ENCODE data around the gene CX3CL1. TPM values are rescaled to one million over a fixed set of nuclear protein-coding genes. Genes with fewer than 3 reads are reported as not detected.
"Not testable (repeated sequence)": the region's sequence is repeated elsewhere in the genome, so short reads cannot be mapped to it uniquely, and the experiment has no call there.

Gene CX3CL1
- total and polyA plus RNA-seq, 4 donors, result 17.5 to 62.5 (median 46.5) TPM

GRCh38 chr16:57390636-57391295 lies 18.5 kb downstream of the CX3CL1 start:
- Histone ChIP-seq H3K9me3 (ENCODE audit: control insufficient read depth, low read length) (no peaks in the 10 kb centered on the region), H3K27me3 (ENCODE audit: control insufficient read depth in 1 of 2, insufficient read depth in 2 of 2, low read length in 1 of 2) (no peaks in the 10 kb centered on the region), H3K4me1 (ENCODE audit: control insufficient read depth in 1 of 2, insufficient read depth in 2 of 2, low read length in 2 of 2) (peaks cover 0 to 2% of the 10 kb centered on the region in 2 donors), H3K27ac (ENCODE audit: low read depth in 1 of 2, low read length in 2 of 2) (no peak overlapping the region), H3K4me3 (ENCODE audit: low read length in 2 of 2) (no peak overlapping the region), H3K36me3 (ENCODE audit: control insufficient read depth in 1 of 2, insufficient read depth in 2 of 2, low read length in 1 of 2) (no peaks in the 10 kb centered on the region)
- WGBS, 2 donors, result 72 to 77% methylated on average over 5 of the region's 5 CpGs
- DNase-seq, result no peak
- no peak for ATAC-seq (ENCODE audit: low FRiP score)
- intact Hi-C loops (cut with DNase I), result no loop called here

GRCh38 chr16:57391300-57391699 lies 19.0 kb downstream of the CX3CL1 start:
- Histone ChIP-seq H3K27ac (ENCODE audit: low read depth in 1 of 2, low read length in 2 of 2) (no peak overlapping the region), H3K27me3 (ENCODE audit: control insufficient read depth in 1 of 2, insufficient read depth in 2 of 2, low read length in 1 of 2) (no peaks in the 10 kb centered on the region), H3K4me3 (ENCODE audit: low read length in 2 of 2) (no peak overlapping the region), H3K4me1 (ENCODE audit: control insufficient read depth in 1 of 2, insufficient read depth in 2 of 2, low read length in 2 of 2) (peaks cover 0 to 2% of the 10 kb centered on the region in 2 donors), H3K36me3 (ENCODE audit: control insufficient read depth in 1 of 2, insufficient read depth in 2 of 2, low read length in 1 of 2) (no peaks in the 10 kb centered on the region), H3K9me3 (ENCODE audit: control insufficient read depth, low read length) (no peaks in the 10 kb centered on the region)
- intact Hi-C loops (cut with DNase I), result no loop called here
- DNase-seq (peak in 1 of 2 donors; percentile 12), ATAC-seq (ENCODE audit: low FRiP score) (no peak)
- 78 to 84% methylated on average over 4 of the region's 4 CpGs for WGBS, 2 donors

- Histone ChIP-seq H3K9me3 (ENCODE audit: control insufficient read depth, low read length) (no peaks in the 10 kb centered on the region), H3K4me3 (ENCODE audit: low read length in 2 of 2) (no peak overlapping the region), H3K27ac (ENCODE audit: low read depth in 1 of 2, low read length in 2 of 2) (no peak overlapping the region), H3K4me1 (ENCODE audit: control insufficient read depth in 1 of 2, insufficient read depth in 2 of 2, low read length in 2 of 2) (no peaks in the 10 kb centered on the region), H3K27me3 (ENCODE audit: control insufficient read depth in 1 of 2, insufficient read depth in 2 of 2, low read length in 1 of 2) (no peaks in the 10 kb centered on the region), H3K36me3 (ENCODE audit: control insufficient read depth in 1 of 2, insufficient read depth in 2 of 2, low read length in 1 of 2) (no peaks in the 10 kb centered on the region)
- no peak for ATAC-seq (ENCODE audit: low FRiP score)
- DNase-seq, result peak in 1 of 2 donors; percentile 25
- intact Hi-C loops (cut with DNase I), result no loop called here
- WGBS, 2 donors, result 89 to 91% methylated on average over 5 of the region's 5 CpGs
These were observed 19.4 kb downstream of the CX3CL1 start for GRCh38 chr16:57391708-57392107.

GRCh38 chr16:57392694-57393093 lies 20.4 kb downstream of the CX3CL1 start:
- Histone ChIP-seq H3K36me3 (ENCODE audit: control insufficient read depth in 1 of 2, insufficient read depth in 2 of 2, low read length in 1 of 2) (no peaks in the 10 kb centered on the region), H3K4me3 (ENCODE audit: low read length in 2 of 2) (no peak overlapping the region), H3K27me3 (ENCODE audit: control insufficient read depth in 1 of 2, insufficient read depth in 2 of 2, low read length in 1 of 2) (no peaks in the 10 kb centered on the region), H3K4me1 (ENCODE audit: control insufficient read depth in 1 of 2, insufficient read depth in 2 of 2, low read length in 2 of 2) (no peaks in the 10 kb centered on the region), H3K9me3 (ENCODE audit: control insufficient read depth, low read length) (no peaks in the 10 kb centered on the region), H3K27ac (ENCODE audit: low read depth in 1 of 2, low read length in 2 of 2) (no peak overlapping the region)
- WGBS, 2 donors, result 94 to 100% methylated on average over 1 of the region's 1 CpG
- intact Hi-C loops (cut with DNase I), result no loop called here
- ATAC-seq (ENCODE audit: low FRiP score) (no peak), DNase-seq (peak in 1 of 2 donors; percentile 8)

GRCh38 chr16:57394444-57394843 lies 22.2 kb downstream of the CX3CL1 start:
- ATAC-seq (ENCODE audit: low FRiP score), result no peak
- peak; percentile 35 to 57 for DNase-seq
- no peak overlapping the region for H3K4me3 ChIP-seq (ENCODE audit: low read length in 2 of 2)
- no peaks in the 10 kb centered on the region for H3K27me3 ChIP-seq (ENCODE audit: control insufficient read depth in 1 of 2, insufficient read depth in 2 of 2, low read length in 1 of 2)
- H3K36me3 ChIP-seq (ENCODE audit: control insufficient read depth in 1 of 2, insufficient read depth in 2 of 2, low read length in 1 of 2), result no peaks in the 10 kb centered on the region
- no peaks in the 10 kb centered on the region for H3K9me3 ChIP-seq (ENCODE audit: control insufficient read depth, low read length)
- 40 to 41% methylated on average over 7 of the region's 7 CpGs for WGBS, 2 donors
- H3K27ac ChIP-seq (ENCODE audit: low read depth in 1 of 2, low read length in 2 of 2), result no peak overlapping the region
- no peaks in the 10 kb centered on the region for H3K4me1 ChIP-seq (ENCODE audit: control insufficient read depth in 1 of 2, insufficient read depth in 2 of 2, low read length in 2 of 2)
- intact Hi-C loops (cut with DNase I), result no loop called here

- DNase-seq, result no peak
- Histone ChIP-seq H3K9me3 (ENCODE audit: control insufficient read depth, low read length) (no peaks in the 10 kb centered on the region), H3K36me3 (ENCODE audit: control insufficient read depth in 1 of 2, insufficient read depth in 2 of 2, low read length in 1 of 2) (no peaks in the 10 kb centered on the region), H3K27me3 (ENCODE audit: control insufficient read depth in 1 of 2, insufficient read depth in 2 of 2, low read length in 1 of 2) (no peaks in the 10 kb centered on the region), H3K4me3 (ENCODE audit: low read length in 2 of 2) (no peak overlapping the region), H3K4me1 (ENCODE audit: control insufficient read depth in 1 of 2, insufficient read depth in 2 of 2, low read length in 2 of 2) (no peaks in the 10 kb centered on the region), H3K27ac (ENCODE audit: low read depth in 1 of 2, low read length in 2 of 2) (no peak overlapping the region)
- 93 to 95% methylated on average over 5 of the region's 5 CpGs for WGBS, 2 donors
- ATAC-seq (ENCODE audit: low FRiP score), result no peak
- intact Hi-C loops (cut with DNase I), result no loop called here
These were observed 22.7 kb downstream of the CX3CL1 start for GRCh38 chr16:57395026-57395425.

- Histone ChIP-seq H3K4me3 (ENCODE audit: low read length in 2 of 2) (no peak overlapping the region), H3K4me1 (ENCODE audit: control insufficient read depth in 1 of 2, insufficient read depth in 2 of 2, low read length in 2 of 2) (no peaks in the 10 kb centered on the region), H3K36me3 (ENCODE audit: control insufficient read depth in 1 of 2, insufficient read depth in 2 of 2, low read length in 1 of 2) (no peaks in the 10 kb centered on the region), H3K27ac (ENCODE audit: low read depth in 1 of 2, low read length in 2 of 2) (no peak overlapping the region), H3K27me3 (ENCODE audit: control insufficient read depth in 1 of 2, insufficient read depth in 2 of 2, low read length in 1 of 2) (no peaks in the 10 kb centered on the region), H3K9me3 (ENCODE audit: control insufficient read depth, low read length) (no peaks in the 10 kb centered on the region)
- ATAC-seq (ENCODE audit: low FRiP score) (no peak), DNase-seq (peak in 1 of 2 donors; percentile 24)
- intact Hi-C loops (cut with DNase I), result no loop called here
- 75 to 83% methylated on average over 4 of the region's 4 CpGs for WGBS, 2 donors
These were observed 24.5 kb downstream of the CX3CL1 start for GRCh38 chr16:57396786-57397185.

GRCh38 chr16:57397493-57397892 lies 25.2 kb downstream of the CX3CL1 start:
- H3K36me3 ChIP-seq (ENCODE audit: control insufficient read depth in 1 of 2, insufficient read depth in 2 of 2, low read length in 1 of 2); H3K4me3 ChIP-seq (ENCODE audit: low read length in 2 of 2); H3K27ac ChIP-seq (ENCODE audit: low read depth in 1 of 2, low read length in 2 of 2); H3K9me3 ChIP-seq (ENCODE audit: control insufficient read depth, low read length); H3K4me1 ChIP-seq (ENCODE audit: control insufficient read depth in 1 of 2, insufficient read depth in 2 of 2, low read length in 2 of 2); DNase-seq; ATAC-seq (ENCODE audit: low FRiP score); intact Hi-C loops (cut with DNase I); H3K27me3 ChIP-seq (ENCODE audit: control insufficient read depth in 1 of 2, insufficient read depth in 2 of 2, low read length in 1 of 2): not testable (repeated sequence)
- 91 to 92% methylated on average over 4 of the region's 4 CpGs for WGBS, 2 donors

GRCh38 chr16:57401943-57402640 lies 29.8 kb downstream of the CX3CL1 start:
- H3K27ac ChIP-seq (ENCODE audit: low read depth in 1 of 2, low read length in 2 of 2), result no peak overlapping the region

More at GRCh38 chr16:57401943-57402640, 29.8 kb downstream of the CX3CL1 start:
- peak in 1 of 2 donors; percentile 45 for DNase-seq
- H3K4me1 ChIP-seq (ENCODE audit: control insufficient read depth in 1 of 2, insufficient read depth in 2 of 2, low read length in 2 of 2), result no peaks in the 10 kb centered on the region
- no peaks in the 10 kb centered on the region for H3K36me3 ChIP-seq (ENCODE audit: control insufficient read depth in 1 of 2, insufficient read depth in 2 of 2, low read length in 1 of 2)
- H3K4me3 ChIP-seq (ENCODE audit: low read length in 2 of 2), result no peak overlapping the region
- WGBS, 2 donors, result 55% methylated on average over 7 of the region's 7 CpGs
- no peaks in the 10 kb centered on the region for H3K27me3 ChIP-seq (ENCODE audit: control insufficient read depth in 1 of 2, insufficient read depth in 2 of 2, low read length in 1 of 2)
- ATAC-seq (ENCODE audit: low FRiP score), result no peak
- H3K9me3 ChIP-seq (ENCODE audit: control insufficient read depth, low read length), result no peaks in the 10 kb centered on the region
- intact Hi-C loops (cut with DNase I), result no loop called here
